Ascending aorta (tissue), 2 donors: ENCODE data around the gene SSH3. TPM values are rescaled to one million over a fixed set of nuclear protein-coding genes. Genes with fewer than 3 reads are reported as not detected.

Experiments used
- DNase-seq, 2 donors: peaks; one replicate each; pipeline ENCODE4 v3.0.0-alpha.2; 2019; ENCODE audit warnings: low spot score in 2 of 2
- H3K27ac ChIP-seq, 2 donors: fragments of 200-600 bp; sonication (generic); one replicate each; pipeline ENCODE4 v1.5.1; 2016 to 2017; ENCODE audit warnings: mild to moderate bottlenecking in 1 of 2
- H3K27me3 ChIP-seq: fragments of 200-600 bp; sonication (generic); one replicate; pipeline ENCODE4 v1.5.1; 2017
- H3K36me3 ChIP-seq, 2 donors: fragments of 200-600 bp; sonication (generic); one replicate each; pipeline ENCODE4 v1.5.1; 2016
- H3K4me1 ChIP-seq, 2 donors: fragments of 200-600 bp; sonication (generic); one replicate each; pipeline ENCODE4 v1.5.1; 2016 to 2017; ENCODE audit warnings: mild to moderate bottlenecking in 1 of 2
- H3K4me3 ChIP-seq, 2 donors: fragments of 200-600 bp; sonication (generic); one replicate each; pipeline ENCODE4 v1.5.1; 2016 to 2017; ENCODE audit warnings: mild to moderate bottlenecking in 1 of 2
- H3K9me3 ChIP-seq, 2 donors: fragments of 200-600 bp; sonication (generic); one replicate each; pipeline ENCODE4 v1.5.1; 2016
- CTCF ChIP-seq, 3 experiments: fragments of 200-600 bp in 2 of 3; fragments of 450-650 bp in 1 of 3; sonication (generic) in 2 of 3; IDR thresholded peaks; one replicate each; pipeline ENCODE4 v1.5.1; 2016 to 2019; ENCODE audit warnings: antibody characterized with exemption in 3 of 3, mild to moderate bottlenecking in 1 of 3, moderate library complexity in 1 of 3
- intact Hi-C: fragments of 100-400 bp; cut with DNase I; formaldehyde crosslinking; loops from one replicate; pipeline ENCODE4 v1.15.1; 2023
- total RNA-seq: library from RNA; depleted of rRNA; stranded (reverse); fragments of >200 nt; gene quantifications from one replicate; pipeline ENCODE4 v1.1.0, GENCODE V29; 2016

Gene SSH3
- total RNA-seq, 1 donor from 2014 or later = 30.9 TPM

GRCh38 chr11:67280341-67280787 is 23.0 kb upstream of the SSH3 start:
- H3K9me3 ChIP-seq = no peaks in the 10 kb centered on the region
- peaks cover 64 to 69% of the 10 kb centered on the region in 2 donors for H3K36me3 ChIP-seq
- H3K27me3 ChIP-seq = no peaks in the 10 kb centered on the region
- TF ChIP-seq CTCF (IDR thresholded peaks at IDR 0.05) = no peak
- intact Hi-C loops = no loop called here
- H3K4me3 ChIP-seq = no peak overlapping the region
- H3K4me1 ChIP-seq = peaks cover 18 to 25% of the 10 kb centered on the region in 2 donors
- no peak for DNase-seq
- peak overlapping the region; percentile 28 to 41 for H3K27ac ChIP-seq

DNA sequence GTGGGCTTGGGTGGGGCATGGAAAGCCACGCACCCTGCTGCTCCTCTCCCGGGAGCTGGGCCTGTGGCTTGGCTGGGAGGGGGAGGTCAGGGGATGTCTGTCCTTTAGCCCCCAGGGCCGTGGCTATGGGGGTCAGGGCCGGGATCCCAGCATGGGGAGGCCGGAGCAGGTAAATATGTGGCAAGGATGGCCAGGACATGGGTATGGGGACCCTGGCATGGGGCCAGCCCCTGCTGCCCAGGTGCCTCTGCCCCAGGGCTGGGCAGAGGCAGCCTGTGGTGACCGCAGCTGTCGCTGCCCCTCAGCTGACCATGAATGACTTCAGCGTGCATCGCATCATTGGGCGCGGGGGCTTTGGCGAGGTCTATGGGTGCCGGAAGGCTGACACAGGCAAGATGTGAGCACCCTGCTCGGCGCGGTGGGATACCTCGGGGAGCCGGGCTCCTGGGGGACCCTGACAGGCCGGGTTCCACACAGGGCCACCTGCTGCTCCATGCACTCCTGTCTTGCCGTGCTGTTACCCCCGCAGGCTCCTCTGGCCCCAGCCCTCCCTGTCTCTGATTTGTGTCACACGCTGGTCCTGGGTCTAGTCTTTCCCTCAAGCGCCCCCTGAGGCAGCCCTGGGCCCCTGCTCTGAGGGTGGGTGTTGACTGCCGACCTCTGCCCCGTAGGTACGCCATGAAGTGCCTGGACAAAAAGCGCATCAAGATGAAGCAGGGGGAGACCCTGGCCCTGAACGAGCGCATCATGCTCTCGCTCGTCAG is 22.4 kb upstream of the SSH3 start:
- Histone ChIP-seq H3K36me3 (peaks cover 70 to 75% of the 10 kb centered on the region in 2 donors), H3K4me1 (peaks cover 18 to 19% of the 10 kb centered on the region in 2 donors), H3K27me3 (no peaks in the 10 kb centered on the region), H3K9me3 (no peaks in the 10 kb centered on the region), H3K4me3 (no peak overlapping the region), H3K27ac (peak overlapping the region; percentile 28 to 41)
- intact Hi-C loops = no loop called here
- TF ChIP-seq CTCF (IDR thresholded peaks at IDR 0.05) = no peak
- DNase-seq = no peak

DNA sequence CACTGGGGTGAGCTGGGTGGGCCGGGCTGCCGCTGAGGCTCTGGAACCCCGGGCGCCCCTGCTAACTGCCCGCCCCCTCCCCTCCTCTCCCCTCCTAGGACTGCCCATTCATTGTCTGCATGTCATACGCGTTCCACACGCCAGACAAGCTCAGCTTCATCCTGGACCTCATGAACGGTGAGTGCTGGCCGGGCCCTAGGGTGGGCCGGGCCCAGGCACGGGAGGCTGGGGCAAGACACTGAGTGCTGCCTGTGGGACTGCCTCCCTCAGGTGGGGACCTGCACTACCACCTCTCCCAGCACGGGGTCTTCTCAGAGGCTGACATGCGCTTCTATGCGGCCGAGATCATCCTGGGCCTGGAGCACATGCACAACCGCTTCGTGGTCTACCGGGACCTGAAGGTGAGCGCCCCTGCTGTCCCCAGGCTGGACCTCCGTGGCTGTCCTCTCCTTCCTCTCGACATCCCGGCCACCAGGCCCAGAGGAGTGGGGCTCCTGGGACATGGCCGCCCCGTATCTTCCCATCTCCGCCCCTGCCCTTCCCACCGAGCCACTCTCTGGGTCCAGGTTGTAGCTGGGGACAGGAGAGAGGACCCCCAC is 21.7 kb upstream of the SSH3 start:
- intact Hi-C loops = no loop called here
- Histone ChIP-seq H3K4me1 (peaks cover 14 to 16% of the 10 kb centered on the region in 2 donors), H3K27me3 (no peaks in the 10 kb centered on the region), H3K9me3 (no peaks in the 10 kb centered on the region), H3K36me3 (peaks cover 71 to 80% of the 10 kb centered on the region in 2 donors), H3K27ac (peak overlapping the region in 1 of 2 donors; percentile 41), H3K4me3 (no peak overlapping the region)
- no peak for DNase-seq
- TF ChIP-seq CTCF (IDR thresholded peaks at IDR 0.05) = no peak

- Histone ChIP-seq H3K9me3 (no peaks in the 10 kb centered on the region), H3K27ac (peak overlapping the region; percentile 23 to 42), H3K36me3 (peaks cover 71 to 84% of the 10 kb centered on the region in 2 donors), H3K4me3 (no peak overlapping the region), H3K27me3 (no peaks in the 10 kb centered on the region), H3K4me1 (peaks cover 7 to 12% of the 10 kb centered on the region in 2 donors)
- intact Hi-C loops = no loop called here
- no peak for TF ChIP-seq CTCF (IDR thresholded peaks at IDR 0.05)
- DNase-seq = no peak
Observed at GRCh38 chr11:67282155-67282875, 21.0 kb upstream of the SSH3 start.

GRCh38 chr11:67282876-67283371 is 20.4 kb upstream of the SSH3 start:
- TF ChIP-seq CTCF (IDR thresholded peaks at IDR 0.05) = no peak
- Histone ChIP-seq H3K27ac (peak overlapping the region; percentile 23 to 42), H3K4me1 (peaks cover 8 to 13% of the 10 kb centered on the region in 2 donors)

More at GRCh38 chr11:67282876-67283371, 20.4 kb upstream of the SSH3 start:
- Histone ChIP-seq H3K4me3 (no peak overlapping the region), H3K27me3 (no peaks in the 10 kb centered on the region), H3K9me3 (no peaks in the 10 kb centered on the region), H3K36me3 (peaks cover 71 to 84% of the 10 kb centered on the region in 2 donors)
- intact Hi-C loops = no loop called here
- DNase-seq = no peak
